WTC11 (cell line): ENCODE data around the gene DTD1.

ENCODE experiments used
- CTCF ChIP-seq: fragments of 200-600 bp; IDR thresholded peaks from 2 replicates; pipeline ENCODE4 v1.8.0; 2022; ENCODE audit warnings: antibody characterized with exemption
- TCF7 ChIP-seq: sonication (generic); formaldehyde crosslinking; IDR thresholded peaks from 2 replicates; pipeline ENCODE4 v1.8.0; 2022; ENCODE audit warnings: mild to moderate bottlenecking, low read depth, missing genetic modification reagents, moderate library complexity

GRCh38 chr20:18780385-18781130 lies 192.7 kb downstream of the DTD1 start:
- TF ChIP-seq TCF7 (CRISPR knock-in tag) = no peak
- no peak for TF ChIP-seq CTCF
